ENCODE data around the gene LHX5.
"Not testable (repeated sequence)": the region's sequence is repeated elsewhere in the genome, so short reads cannot be mapped to it uniquely, and the experiment has no call there.

The LHX5 gene

GRCh38 chr12:113471619-113472171, at the start of gene LHX5:
Gene LHX5, minus strand, starts transcription at chr12:113471871. Its CDS starts 373 bp downstream, at chr12:113471498.
- no peak for DNase-seq
- in situ Hi-C loops (cut with MboI; ENCODE audit: low pct_unique_long_range_greater_than_20kb, low sequenced_read_pairs), result loop anchor here (25.0 kb wide), 1 partner anchor 441 kb away; no protein-coding TSS in a partner anchor

GRCh38 chr12:113519464-113520307, 48.0 kb upstream of the LHX5 start:
- DNase-seq, result no peak

GRCh38 chr12:113515082-113515856, 43.6 kb upstream of the LHX5 start:
- DNase-seq, result no peak
- in situ Hi-C loops (cut with MboI; ENCODE audit: low pct_unique_long_range_greater_than_20kb, low sequenced_read_pairs), result no loop called here

More at GRCh38 chr12:113519464-113520307, 48.0 kb upstream of the LHX5 start:
- in situ Hi-C loops (cut with MboI; ENCODE audit: low pct_unique_long_range_greater_than_20kb, low sequenced_read_pairs), result no loop called here

GRCh38 chr12:113514602-113515001, 42.9 kb upstream of the LHX5 start:
- in situ Hi-C loops (cut with MboI; ENCODE audit: low pct_unique_long_range_greater_than_20kb, low sequenced_read_pairs), result no loop called here
- DNase-seq, result no peak

- in situ Hi-C loops (cut with MboI; ENCODE audit: low pct_unique_long_range_greater_than_20kb, low sequenced_read_pairs), result no loop called here
- no peak for DNase-seq
These were observed 40.9 kb upstream of the LHX5 start for GRCh38 chr12:113512568-113512967.

GRCh38 chr12:113506867-113507266, 35.2 kb upstream of the LHX5 start:
- no peak for DNase-seq
- in situ Hi-C loops (cut with MboI; ENCODE audit: low pct_unique_long_range_greater_than_20kb, low sequenced_read_pairs), result no loop called here

- in situ Hi-C loops (cut with MboI; ENCODE audit: low pct_unique_long_range_greater_than_20kb, low sequenced_read_pairs), result no loop called here
- no peak for DNase-seq
These were observed 34.3 kb upstream of the LHX5 start for GRCh38 chr12:113505941-113506340.

GRCh38 chr12:113504917-113505316, 33.2 kb upstream of the LHX5 start:
- DNase-seq, result no peak
- in situ Hi-C loops (cut with MboI; ENCODE audit: low pct_unique_long_range_greater_than_20kb, low sequenced_read_pairs), result no loop called here

- in situ Hi-C loops (cut with MboI; ENCODE audit: low pct_unique_long_range_greater_than_20kb, low sequenced_read_pairs), result no loop called here
- no peak for DNase-seq
These were observed 29.2 kb upstream of the LHX5 start for GRCh38 chr12:113500782-113501311.

GRCh38 chr12:113500306-113500675, 28.6 kb upstream of the LHX5 start:
- in situ Hi-C loops (cut with MboI; ENCODE audit: low pct_unique_long_range_greater_than_20kb, low sequenced_read_pairs), result no loop called here
- DNase-seq, result no peak

GRCh38 chr12:113498490-113498889, 26.8 kb upstream of the LHX5 start:
- in situ Hi-C loops (cut with MboI; ENCODE audit: low pct_unique_long_range_greater_than_20kb, low sequenced_read_pairs), result no loop called here
- DNase-seq, result no peak

- in situ Hi-C loops (cut with MboI; ENCODE audit: low pct_unique_long_range_greater_than_20kb, low sequenced_read_pairs), result no loop called here
- DNase-seq, result no peak
These were observed 26.0 kb upstream of the LHX5 start for GRCh38 chr12:113497693-113498092.

GRCh38 chr12:113495941-113496340, 24.3 kb upstream of the LHX5 start:
- DNase-seq; in situ Hi-C loops (cut with MboI; ENCODE audit: low pct_unique_long_range_greater_than_20kb, low sequenced_read_pairs): not testable (repeated sequence)

- DNase-seq, result no peak
- in situ Hi-C loops (cut with MboI; ENCODE audit: low pct_unique_long_range_greater_than_20kb, low sequenced_read_pairs), result no loop called here
These were observed 16.7 kb upstream of the LHX5 start for GRCh38 chr12:113488322-113488721.

- in situ Hi-C loops (cut with MboI; ENCODE audit: low pct_unique_long_range_greater_than_20kb, low sequenced_read_pairs), result no loop called here
- DNase-seq, result no peak
These were observed 15.1 kb upstream of the LHX5 start for GRCh38 chr12:113486722-113487121.

- in situ Hi-C loops (cut with MboI; ENCODE audit: low pct_unique_long_range_greater_than_20kb, low sequenced_read_pairs), result no loop called here
- DNase-seq, result no peak
These were observed 13.7 kb upstream of the LHX5 start for GRCh38 chr12:113485330-113485729.

- in situ Hi-C loops (cut with MboI; ENCODE audit: low pct_unique_long_range_greater_than_20kb, low sequenced_read_pairs), result no loop called here
- no peak for DNase-seq
These were observed 10.7 kb upstream of the LHX5 start for GRCh38 chr12:113482334-113482733.

GRCh38 chr12:113480336-113480971, 8.8 kb upstream of the LHX5 start:
- in situ Hi-C loops (cut with MboI; ENCODE audit: low pct_unique_long_range_greater_than_20kb, low sequenced_read_pairs), result no loop called here
- no peak for DNase-seq

- peak; percentile 40 for DNase-seq
- in situ Hi-C loops (cut with MboI; ENCODE audit: low pct_unique_long_range_greater_than_20kb, low sequenced_read_pairs), result no loop called here
These were observed 8.1 kb upstream of the LHX5 start for GRCh38 chr12:113479590-113480335.
